Activated CD8-positive, alpha-beta memory T cell treated with anti-CD3 and anti-CD28 coated beads for 36 hours (primary cell): ENCODE data around the gene CPB1. TPM values are rescaled to one million over a fixed set of nuclear protein-coding genes. Genes with fewer than 3 reads are reported as not detected.
"Not testable (repeated sequence)": the region's sequence is repeated elsewhere in the genome, so short reads cannot be mapped to it uniquely, and the experiment has no call there.

Experiments used
- CTCF ChIA-PET: fragments of 350-600 bp; sonication (Branson Sonifier 250); formaldehyde crosslinking; loops from one replicate; lab custom pipeline; 2021; ENCODE audit warnings: antibody characterized with exemption; lab: Charles Lee
- POLR2A ChIA-PET: fragments of 350-600 bp; sonication (Branson Sonifier 250); formaldehyde crosslinking; loops from one replicate; lab custom pipeline; 2021; ENCODE audit warnings: antibody characterized with exemption; lab: Charles Lee
- total RNA-seq, 2 experiments: library from RNA; stranded (reverse); gene quantifications; one replicate each; pipeline ENCODE4 v1.2.3, GENCODE V29; 2021

CPB1 gene
- total RNA-seq, result not detected

DNA sequence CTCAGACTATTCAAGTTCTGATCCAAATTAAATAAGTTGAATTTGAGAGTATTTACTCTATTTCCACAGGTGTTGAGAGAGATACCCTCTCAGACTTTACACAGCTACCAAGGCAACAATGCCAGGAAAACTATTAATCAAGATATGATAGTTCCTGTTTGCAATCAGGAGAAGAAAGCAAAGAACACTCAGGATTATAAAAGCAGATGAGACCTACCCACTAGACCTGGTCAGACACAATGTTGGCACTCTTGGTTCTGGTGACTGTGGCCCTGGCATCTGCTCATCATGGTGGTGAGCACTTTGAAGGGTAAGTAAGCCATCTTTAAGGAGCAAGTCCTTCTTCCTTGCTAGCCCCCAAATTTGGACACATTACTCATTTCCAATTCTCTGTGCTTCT, at the start of gene CPB1:
Gene CPB1 (plus strand): TSS at position 227 of the 400 bp plus-strand sequence. CDS start 13 bp downstream, at position 240.
- POLR2A ChIA-PET, result no interaction called here

DNA sequence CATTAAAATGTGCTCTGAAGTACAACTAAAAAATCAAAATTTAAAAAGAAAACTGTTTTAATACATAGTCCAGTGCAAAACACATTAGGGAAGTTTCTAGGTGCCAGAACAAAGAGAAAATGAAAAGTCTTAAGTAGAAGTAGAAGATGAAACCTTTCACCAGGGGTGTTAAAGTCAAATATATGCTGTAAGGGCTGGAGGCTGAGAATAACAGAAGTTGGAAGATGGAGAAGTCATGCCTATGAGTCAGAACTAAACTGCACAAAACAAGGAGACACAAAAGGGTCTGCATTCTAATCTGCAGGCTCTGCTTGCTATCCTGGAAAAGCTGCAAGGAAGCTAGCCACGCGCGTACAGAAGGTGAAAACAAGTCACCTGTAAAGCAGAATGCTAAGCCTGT, 48.7 kb upstream of the CPB1 start:
- CTCF ChIA-PET, result no interaction called here
- POLR2A ChIA-PET, result no interaction called here

More for the DNA sequence above, at the start of gene CPB1:
- CTCF ChIA-PET, result no interaction called here

DNA sequence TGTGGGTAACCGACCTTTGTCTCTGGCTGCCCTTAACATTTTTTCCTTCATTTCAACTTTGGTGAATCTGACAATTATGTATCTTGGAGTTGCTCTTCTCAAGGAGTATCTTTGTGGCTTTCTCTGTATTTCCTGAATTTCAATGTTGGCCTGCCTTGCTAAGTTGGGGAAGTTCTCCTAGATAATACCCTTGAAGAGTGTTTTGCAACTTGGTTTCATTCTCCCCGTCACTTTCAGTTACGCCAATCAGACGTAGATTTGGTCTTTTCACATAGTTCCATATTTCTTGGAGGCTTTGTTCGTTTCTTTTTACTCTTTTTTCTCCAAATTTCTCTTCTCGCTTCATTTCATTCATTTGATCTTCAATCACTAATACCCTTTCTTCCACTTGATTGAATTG, 42.6 kb upstream of the CPB1 start:
- CTCF ChIA-PET, POLR2A ChIA-PET: not testable (repeated sequence)

DNA sequence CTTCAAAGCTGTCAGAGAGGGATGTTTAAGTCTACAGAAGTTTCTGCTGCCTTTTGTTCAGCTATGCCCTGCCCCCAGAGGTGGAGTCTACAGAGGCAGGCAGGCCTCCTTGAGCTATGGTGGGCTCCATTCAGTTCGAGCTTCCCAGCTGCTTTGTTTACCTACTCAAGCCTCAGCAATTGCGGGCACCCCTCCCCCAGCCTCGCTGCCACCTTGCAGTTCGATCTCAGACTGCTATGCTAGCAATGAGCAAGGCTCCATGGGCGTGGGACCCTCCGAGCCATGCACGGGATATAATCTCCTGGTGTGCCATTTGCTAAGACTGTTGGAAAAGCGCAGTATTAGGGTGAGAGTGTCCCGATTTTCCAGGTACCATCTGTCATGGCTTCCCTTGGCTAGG, 41.5 kb upstream of the CPB1 start:
- POLR2A ChIA-PET, CTCF ChIA-PET: not testable (repeated sequence)

DNA sequence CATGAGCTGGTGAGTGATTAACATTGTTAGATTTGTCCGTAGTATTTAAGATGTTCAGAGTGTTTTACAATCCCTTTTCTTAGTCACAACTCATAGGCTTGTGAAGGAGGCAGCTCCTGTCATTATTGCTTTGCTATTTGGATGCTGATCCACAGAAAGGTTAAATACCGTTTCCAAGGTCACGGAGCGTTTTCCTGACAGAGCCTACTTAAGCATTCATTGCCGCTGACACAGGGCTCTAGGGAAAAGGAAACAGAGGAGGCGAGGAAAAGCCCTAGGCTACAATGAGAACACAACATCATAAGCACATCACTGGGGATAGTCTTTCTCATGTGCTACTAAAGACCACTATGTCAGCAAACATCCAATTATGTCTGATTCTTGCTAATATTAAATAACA, 38.5 kb upstream of the CPB1 start:
- ChIA-PET CTCF (no interaction called here), POLR2A (no interaction called here)

DNA sequence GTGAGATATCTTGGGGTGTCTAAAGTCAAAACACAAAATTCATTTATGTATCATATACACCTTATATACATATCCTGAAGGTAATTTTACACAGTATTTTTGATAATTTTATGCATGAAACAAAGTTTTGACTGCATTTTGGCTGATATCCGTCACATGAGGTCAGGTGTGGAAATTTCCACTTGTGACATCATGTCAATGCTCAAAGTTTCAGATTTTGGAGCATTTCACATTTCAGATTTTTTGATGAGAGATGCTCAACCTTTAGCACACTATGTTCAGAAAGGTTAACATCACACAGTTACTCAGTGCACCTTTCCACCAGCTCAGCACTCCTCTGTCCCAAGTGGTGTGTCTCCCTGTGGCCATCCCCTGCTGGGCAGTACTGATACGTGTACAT, 37.7 kb upstream of the CPB1 start:
- CTCF ChIA-PET, result no interaction called here
- POLR2A ChIA-PET, result no interaction called here

DNA sequence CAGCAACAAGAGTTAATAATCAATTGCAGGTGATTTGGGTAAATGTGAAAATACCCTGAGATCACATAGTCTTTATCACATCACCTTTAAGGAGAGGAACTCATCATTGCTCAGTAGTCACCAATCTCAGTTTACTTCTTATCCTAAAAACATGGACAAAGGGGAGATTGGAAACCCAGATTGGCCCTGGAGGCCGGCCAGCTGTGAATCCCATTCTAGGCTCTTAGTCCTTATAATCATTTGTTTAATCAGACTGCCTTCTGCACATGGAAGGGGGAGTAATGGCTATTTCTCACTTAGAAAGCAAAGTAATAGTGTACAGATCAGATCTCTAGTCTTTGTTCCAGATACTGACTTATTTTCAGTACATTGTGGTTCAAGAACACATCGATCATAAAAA, 37.2 kb upstream of the CPB1 start:
- CTCF ChIA-PET, result no interaction called here
- POLR2A ChIA-PET, result no interaction called here

DNA sequence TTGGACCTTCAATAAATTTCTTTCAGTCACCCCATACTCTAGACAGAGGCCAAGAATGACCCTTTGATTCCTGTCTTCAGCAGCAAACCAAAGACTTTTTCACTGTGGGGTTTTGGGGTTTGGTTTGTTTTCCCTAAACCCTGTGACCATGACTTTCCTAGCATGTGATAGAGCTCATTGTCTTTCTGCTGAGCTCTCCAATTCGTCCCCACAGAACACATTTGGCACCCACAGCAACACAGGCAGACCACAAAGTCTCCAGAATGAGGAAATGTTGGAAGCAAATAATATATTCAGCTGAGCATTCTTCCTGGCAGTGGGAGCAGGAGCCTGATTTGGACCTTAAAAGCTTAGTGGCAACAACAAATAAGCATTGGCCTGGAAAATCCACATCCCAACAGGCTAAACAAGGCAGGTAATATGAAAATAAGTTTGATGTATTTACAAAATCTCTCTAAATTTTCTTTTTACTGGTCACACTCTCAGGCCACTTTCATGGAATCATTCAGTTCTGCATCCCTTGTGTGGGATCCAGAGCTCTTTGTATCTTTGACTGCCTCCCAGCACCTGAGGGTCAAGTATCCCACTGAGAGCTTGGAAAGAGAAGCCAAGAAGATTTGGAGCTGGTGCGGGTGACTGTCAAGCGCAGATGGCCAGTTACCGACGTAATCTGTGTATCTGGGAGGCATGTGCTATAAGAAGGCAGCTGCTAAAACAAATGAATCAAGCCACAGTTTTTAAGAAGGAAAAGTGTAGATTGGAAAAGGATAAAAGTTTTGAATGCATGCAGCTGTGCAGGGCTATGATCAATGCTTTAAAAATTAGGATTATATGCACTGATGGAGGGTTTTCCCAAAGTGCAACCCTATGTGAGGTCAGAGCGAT, 36.5 kb upstream of the CPB1 start:
- ChIA-PET CTCF (no interaction called here), POLR2A (no interaction called here)

DNA sequence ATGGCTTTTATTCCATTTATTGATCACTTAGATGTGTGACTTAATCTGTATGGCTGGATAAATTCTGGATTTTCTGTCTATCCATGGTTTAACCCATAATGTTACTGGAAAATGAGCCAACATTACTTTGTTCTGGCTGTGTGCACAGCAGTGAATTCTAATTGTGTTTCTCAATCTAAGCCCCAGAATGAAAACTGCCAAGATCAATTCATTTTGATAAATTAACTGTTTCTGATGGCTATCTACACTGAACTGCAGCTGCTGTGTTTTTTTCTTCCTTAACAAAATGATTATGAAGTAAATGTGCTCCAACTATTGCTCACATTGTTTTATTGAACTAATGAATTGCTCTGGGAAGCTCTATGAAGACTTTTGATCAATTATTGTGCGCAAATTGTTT, 35.7 kb upstream of the CPB1 start:
- POLR2A ChIA-PET, result no interaction called here
- CTCF ChIA-PET, result no interaction called here

DNA sequence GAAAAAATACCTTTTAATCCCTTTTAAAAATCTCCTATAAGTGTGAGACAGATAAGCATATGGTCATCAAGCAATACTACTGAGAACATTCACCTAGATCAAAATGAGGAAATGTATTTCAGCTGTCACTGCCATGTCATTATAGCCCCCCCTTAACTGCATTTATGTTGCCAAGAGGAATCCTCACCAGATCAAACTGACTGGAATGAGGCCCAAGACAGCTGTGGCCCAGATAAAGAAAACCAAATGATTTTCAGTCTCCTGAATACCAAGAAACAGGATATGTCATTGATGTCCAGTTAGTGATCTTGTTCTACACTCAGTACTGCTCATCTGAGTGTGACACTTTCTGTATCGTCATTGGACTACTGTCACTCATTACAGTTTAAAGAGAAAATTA, 35.1 kb upstream of the CPB1 start:
- ChIA-PET CTCF (interaction anchor here (0.6 kb wide), 1 partner anchor 42 kb away, joined by 3 read pairs; no protein-coding TSS in a partner anchor), POLR2A (no interaction called here)

DNA sequence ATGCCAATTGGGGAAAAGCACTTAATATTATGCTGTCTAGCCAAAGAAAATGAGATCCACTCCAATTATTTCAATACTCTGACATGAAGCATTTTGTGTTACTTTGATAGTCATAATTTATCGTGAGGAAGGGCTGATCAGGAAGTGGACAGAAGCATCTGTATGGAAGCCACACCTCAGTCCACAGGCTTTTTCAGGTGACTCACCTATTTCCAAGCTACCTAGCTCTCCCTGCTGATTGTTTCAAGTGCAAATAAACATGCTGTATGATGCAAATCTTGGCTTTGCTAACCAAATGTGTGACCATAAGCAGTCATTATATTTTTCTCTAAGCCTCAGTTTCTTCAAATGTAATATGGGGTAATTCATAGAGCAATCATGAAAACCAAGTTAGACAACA, 30.8 kb upstream of the CPB1 start:
- CTCF ChIA-PET, result no interaction called here
- POLR2A ChIA-PET, result no interaction called here

DNA sequence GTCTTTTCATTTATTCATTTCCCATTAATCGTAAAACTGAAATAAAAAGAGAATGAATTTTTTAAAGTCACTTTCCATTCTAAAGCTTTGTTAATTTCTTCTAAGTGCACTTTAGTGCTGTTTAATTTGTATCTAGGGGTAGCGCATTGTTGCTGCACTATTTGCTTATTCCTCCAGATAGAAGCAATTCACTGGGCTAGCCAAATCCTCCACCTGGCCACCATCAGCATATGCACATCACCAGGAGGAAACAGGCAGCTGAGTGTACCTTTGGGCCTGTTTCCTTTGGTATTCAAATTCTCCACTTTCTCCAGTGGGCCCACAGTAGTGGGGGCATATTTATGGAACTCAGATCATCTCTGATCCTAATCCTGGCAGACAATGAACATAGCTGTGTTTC, 29.8 kb upstream of the CPB1 start:
- POLR2A ChIA-PET, result no interaction called here
- CTCF ChIA-PET, result no interaction called here

DNA sequence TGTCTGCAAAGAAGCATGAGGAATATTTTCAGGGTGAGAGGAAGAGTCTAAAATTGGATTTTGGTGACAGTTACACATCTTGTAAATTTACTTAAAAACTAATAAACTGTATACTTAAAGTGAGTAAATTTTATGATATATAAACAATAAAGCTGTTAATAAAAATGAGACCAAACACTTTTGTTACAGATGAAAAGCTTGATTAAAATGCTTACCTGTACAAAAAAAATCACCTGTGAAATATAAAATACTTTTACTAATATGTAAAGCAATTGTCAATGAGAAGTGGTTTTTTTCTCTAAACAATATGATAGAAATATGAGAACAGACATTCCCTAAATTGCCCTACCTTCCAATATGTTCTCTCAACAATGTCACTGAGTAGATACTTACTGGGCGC, 27.2 kb upstream of the CPB1 start:
- CTCF ChIA-PET, result no interaction called here
- POLR2A ChIA-PET, result no interaction called here

DNA sequence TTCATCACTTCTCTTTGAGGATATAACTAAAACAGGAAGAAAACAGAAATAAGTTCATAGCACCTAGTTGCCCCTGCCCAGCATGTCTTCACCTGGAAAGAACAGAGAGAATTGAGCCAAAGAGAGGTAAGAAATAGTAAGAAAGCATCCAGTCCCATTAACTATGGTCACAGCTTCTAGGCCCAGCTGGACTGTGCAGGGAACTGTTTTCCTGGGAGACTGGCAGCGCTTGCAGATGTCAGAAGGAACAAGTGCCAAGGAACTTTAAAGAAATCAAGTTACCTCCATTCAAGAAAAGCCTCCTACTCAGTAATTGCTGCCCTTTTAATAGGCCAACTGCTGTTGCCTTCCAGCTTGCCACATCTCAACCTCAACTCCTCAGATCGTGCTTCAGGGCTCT, 17.8 kb upstream of the CPB1 start:
- CTCF ChIA-PET, result no interaction called here

DNA sequence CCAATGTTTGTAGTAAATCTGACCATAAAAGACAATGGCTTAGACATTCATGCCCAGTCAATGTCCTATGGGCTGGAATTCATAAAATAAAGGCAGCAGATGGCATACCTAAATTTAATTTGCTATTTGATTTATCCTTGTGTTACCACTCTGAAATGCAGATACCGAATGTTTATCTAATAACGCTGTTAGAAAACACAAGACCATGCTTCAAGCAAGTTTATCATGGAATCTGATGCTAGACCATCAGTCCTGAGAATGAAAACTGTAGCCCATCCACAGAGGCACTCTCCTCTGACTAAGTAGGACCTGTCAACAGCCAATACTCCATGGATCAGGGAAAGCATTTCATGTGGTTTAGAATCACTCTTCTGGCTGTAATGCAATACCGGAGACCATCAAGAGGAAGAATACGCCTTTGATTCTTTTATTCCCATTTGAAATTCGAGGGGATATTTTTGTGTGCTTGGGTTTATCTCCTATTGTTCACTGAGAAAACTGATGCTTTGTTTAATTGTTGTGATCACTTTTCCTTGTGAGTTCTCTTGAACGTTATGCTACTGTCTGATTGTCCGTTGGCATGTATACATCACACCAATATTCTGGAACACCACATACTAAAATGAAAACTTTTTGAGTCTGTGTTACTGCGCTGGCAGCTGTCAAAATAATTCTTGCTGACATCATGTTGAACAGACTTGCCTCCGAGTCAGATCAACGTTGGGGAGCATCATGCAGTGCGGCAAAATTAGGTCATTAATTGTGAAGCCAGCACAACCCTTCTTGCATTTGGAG, 12.1 kb upstream of the CPB1 start:
- POLR2A ChIA-PET, result no interaction called here
- CTCF ChIA-PET, result no interaction called here

More for the DNA sequence above, 17.8 kb upstream of the CPB1 start:
- POLR2A ChIA-PET, result no interaction called here

DNA sequence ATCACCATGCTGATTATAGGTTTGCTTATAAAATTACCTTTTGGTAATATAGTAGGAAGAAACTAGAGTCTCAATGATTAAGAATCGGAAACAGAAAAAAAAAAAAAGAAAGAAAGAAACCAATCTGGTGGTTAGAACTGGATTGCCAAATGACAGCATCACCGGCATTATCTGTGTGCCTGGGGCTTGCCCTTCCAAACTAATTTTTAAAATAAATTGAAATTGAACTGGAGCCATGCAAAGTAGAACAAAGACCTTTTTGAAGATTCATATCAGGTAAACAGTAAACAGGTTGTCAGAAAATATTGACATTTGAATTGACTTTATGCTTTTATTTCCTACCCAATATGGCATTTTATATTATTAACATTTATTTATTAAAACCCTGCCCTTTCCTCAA, 11.2 kb upstream of the CPB1 start:
- POLR2A ChIA-PET, result no interaction called here

DNA sequence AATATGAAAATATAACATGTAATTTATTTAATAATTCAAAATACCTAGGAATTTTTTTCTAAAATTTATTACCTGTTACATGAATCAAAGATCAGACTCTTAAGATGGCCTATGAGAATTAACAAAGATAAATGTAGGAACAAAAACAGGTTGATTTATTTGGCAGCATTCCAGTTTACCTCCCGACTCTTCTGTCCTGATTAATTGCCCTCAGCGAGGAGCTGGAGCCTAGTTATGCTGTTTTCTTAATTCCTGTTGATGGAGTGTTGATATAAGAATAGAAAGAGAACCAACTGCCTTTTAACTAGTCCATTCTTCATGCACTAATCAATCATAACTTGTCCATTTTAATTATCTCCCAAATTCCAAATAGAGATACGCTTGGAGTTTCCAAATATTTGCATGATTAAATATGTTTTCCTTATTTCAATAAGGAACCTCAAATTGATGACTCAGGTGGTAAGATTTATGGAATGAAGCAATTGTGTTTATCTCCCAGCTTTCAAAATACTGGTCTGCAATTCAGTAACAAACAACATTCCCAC, 10.6 kb upstream of the CPB1 start:
- CTCF ChIA-PET, result no interaction called here
- POLR2A ChIA-PET, result no interaction called here

More for the DNA sequence above, 11.2 kb upstream of the CPB1 start:
- CTCF ChIA-PET, result no interaction called here

DNA sequence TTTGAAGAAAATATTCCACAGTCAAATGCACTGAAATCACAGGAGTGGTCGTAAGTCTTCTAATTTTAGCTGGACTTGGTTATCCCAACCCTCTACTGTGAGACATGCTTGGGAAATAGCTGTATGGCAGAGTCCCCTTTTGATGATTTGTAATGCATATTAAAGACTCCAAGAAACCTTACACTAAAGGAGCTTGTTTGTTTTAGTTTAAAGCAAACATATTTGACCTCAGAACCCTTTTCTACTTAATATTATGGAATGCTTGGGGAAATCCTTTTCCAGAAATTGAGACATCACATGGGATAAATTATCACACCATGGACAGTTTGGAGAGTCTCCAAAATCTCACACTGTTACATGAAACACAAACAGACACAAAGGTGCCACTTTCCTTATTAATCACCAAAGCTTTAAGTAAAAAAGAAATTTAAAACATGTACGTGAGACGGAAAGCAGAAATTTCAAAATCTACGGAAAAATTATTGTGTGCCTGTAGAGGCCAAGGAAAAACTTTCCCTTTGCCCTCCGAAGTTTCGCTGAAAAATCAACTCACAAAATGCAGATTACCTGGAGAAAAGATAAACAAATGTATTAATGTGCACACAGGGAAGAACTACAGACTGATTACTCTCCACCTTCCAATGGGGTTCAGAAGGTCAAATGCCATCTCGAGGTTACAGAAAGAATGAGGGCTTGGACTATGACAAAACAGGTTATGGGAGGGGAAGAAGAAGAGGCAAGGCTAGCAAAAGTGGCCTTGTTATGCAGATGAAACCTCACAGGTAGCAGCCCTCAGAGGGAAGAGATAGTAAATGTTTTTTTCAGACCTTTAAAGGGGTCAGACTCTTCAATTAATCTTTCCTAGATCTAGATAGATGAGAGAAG, 7.0 kb upstream of the CPB1 start:
- ChIA-PET POLR2A (no interaction called here), CTCF (no interaction called here)

DNA sequence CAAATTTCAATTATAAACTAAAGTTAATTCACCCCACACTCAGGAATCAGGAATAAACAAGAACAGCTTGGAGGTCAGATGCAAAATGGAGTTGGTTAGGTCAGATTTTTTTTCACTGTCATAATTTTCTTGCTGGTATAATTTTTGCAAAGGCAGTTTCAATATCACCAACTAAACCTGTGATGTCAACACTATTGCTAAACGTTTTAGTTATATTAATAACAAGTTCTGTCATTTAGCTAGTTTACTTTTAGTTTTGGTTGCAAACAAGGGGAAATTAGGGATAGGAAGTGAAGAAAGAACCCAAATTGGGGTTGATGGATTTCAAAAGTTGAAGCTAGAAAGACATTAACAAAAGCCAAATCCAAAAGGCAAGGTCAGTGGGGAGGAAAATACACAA, 4.6 kb upstream of the CPB1 start:
- ChIA-PET POLR2A (no interaction called here), CTCF (no interaction called here)

DNA sequence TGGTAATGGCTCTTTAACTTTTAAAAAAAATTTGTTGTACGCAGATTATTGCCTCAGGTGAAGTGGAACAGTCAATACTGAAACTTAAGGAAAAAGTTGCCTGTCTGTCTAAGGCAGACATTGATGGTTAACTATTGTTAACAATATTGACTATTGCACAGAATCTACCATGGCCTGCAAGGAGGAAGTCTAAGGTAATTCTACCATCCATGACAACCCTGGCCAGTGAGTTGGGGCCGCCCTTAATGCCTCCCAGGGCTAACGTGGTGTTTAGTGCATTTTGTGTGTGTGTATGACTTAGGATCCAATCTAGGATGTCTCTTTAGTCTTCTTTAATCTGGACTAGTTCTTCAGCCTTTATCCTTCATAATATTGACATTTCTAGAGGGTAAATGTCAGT, 2.1 kb upstream of the CPB1 start:
- CTCF ChIA-PET, result no interaction called here

More for the DNA sequence above, 2.1 kb upstream of the CPB1 start:
- POLR2A ChIA-PET, result no interaction called here
